Fibroblast of the conjunctiva (primary cell): Measurements from ENCODE around the gene GABRD.

Experiments used
- DNase-seq: peaks from one replicate; pipeline ENCODE4 v3.0.0-alpha.2; 2010; ENCODE audit warnings: low read depth

Gene GABRD

DNA sequence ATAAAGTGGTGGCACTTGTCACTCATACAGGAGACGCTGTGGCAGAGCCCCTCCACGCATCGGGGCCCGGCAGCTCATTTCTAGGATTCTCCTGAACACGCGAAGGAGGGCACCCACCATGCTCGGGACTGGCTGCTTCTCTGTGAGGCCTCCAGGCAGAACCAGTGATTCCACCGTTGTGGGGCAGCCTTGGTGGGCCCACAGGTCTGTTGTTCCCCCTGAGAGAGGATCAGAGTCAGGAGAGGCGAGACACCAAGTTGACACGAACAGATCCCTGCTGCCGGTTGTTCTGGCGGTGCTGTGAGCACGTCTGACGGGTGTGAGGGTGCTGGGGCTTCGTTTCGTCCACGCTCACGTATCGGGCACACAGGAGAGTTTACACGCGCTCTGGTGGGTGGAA lies 57.7 kb downstream of the GABRD start:
- no peak for DNase-seq

DNA sequence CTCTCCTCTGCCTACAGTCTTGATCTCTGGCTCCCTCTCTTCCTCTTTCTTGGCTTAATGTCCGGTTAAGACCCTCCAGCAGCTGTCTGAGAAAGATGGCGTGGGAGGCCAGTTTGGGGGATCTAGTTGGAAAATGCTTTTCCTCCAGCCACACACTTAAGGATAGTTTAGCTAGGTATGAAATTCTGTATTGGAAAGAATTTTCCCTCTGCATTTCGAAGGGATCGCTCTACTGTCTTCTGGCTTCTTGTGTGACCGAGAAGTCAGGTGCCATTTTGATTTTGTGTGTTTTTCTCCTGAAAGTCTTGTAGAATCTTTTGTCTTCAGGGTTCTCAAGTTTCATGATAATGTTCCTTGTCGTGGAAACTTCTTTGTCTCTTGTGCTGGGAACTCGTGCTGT lies 59.0 kb downstream of the GABRD start:
- DNase-seq = no peak

DNA sequence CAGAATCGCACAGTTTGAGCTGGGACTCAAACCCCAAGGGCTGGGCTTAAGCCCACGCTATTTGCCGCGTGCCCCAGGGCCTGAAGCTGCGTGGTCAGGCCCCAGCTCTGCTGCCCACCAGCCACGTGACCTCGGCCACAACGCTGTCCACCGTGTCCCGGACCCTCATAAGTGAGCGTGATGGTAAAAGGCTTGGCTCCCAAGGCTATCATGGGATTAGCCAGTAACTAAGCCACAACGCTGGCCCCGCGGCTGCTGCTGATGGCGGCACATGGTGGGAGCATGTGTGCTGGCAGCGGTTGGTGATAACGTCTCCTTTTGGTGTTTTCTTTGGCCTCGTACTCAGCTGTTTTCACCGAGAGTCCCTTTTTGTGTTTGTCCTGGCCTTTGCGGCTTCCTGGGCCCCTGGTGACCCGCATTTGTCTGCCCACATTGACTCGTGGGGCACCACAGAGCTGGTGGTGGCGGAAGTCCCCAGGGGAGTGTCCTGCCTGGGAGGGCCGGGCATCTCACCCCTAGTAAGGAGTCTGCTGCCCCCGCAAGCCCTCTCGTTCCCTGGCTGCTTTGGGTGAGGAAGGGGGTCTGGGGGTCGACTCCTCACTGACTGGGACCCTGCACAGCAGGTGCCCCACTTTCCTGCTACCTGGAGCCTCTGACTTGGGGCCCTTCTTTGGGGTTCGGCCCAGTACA lies 60.4 kb downstream of the GABRD start:
- DNase-seq = no peak

DNA sequence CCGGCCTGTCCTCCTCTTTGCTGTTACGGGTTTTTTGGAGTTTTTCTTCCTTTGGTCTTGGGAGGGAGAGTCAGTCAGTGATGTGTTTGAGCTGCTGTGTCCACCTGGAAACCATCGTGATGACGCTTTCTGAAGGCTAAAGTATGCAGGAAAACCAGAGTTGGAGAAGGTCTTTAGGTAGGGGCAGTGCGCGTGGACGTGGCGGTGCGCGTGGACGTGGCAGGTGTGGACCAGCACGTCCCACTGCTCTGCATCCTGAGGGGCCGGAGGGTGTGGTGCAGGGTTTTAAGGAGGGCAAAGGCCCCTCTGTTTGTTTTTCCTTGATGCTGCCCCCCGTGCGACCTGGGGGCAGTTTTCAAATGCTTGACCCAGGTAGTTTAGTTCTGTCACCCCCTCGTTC lies 61.0 kb downstream of the GABRD start:
- no peak for DNase-seq
